Stomach (tissue), 9 donors: ENCODE data around the gene ZNF263. TPM values are rescaled to one million over a fixed set of nuclear protein-coding genes. Genes with fewer than 3 reads are reported as not detected.
A peak's percentile ranks its signal among the peaks of the same experiment; 100 is the strongest.

Source experiments
- DNase-seq, 2 donors: peaks; one replicate each; pipeline versions ENCODE4 v3.0.0 to v3.0.0-alpha.2; 2013 to 2019
- H3K27ac ChIP-seq, 5 donors: fragments of 200-600 bp in 4 of 5; sonication (generic) in 4 of 5; one replicate each; pipeline ENCODE4 v1.5.1; 2013 to 2019; ENCODE audit warnings: mild to moderate bottlenecking in 1 of 5, moderate library complexity in 1 of 5
- H3K27me3 ChIP-seq, 3 donors: fragments of 200-600 bp; sonication (generic); one replicate each; pipeline ENCODE4 v1.5.1; 2017 to 2019; ENCODE audit warnings: mixed run types in 1 of 3
- H3K36me3 ChIP-seq, 4 donors: fragments of 200-600 bp; sonication (generic); 1 replicate in 3 of 4; 2 replicates in 1 of 4; pipeline ENCODE4 v1.5.1; 2016 to 2019
- H3K4me1 ChIP-seq, 4 donors: fragments of 200-600 bp; sonication (generic); one replicate each; pipeline ENCODE4 v1.5.1; 2016 to 2019
- H3K4me3 ChIP-seq, 4 donors: fragments of 200-600 bp; sonication (generic) in 3 of 4; one replicate each; pipeline ENCODE4 v1.5.1; 2016 to 2019; ENCODE audit warnings: mild to moderate bottlenecking in 1 of 4
- H3K9me3 ChIP-seq, 4 donors: fragments of 200-600 bp; sonication (generic); one replicate each; pipeline ENCODE4 v1.5.1; 2016 to 2019
- EP300 ChIP-seq: sonication (generic); formaldehyde crosslinking; IDR thresholded peaks from one replicate; pipeline ENCODE4 v1.6.1; 2017; ENCODE audit warnings: antibody characterized with exemption
- POLR2A ChIP-seq, 4 donors: fragments of 450-650 bp; IDR thresholded peaks; one replicate each; pipeline ENCODE4 v1.6.1; 2016; ENCODE audit warnings: antibody characterized with exemption in 4 of 4, control low read depth in 2 of 4, mild to moderate bottlenecking in 1 of 4, moderate library complexity in 1 of 4
- POLR2AphosphoS5 ChIP-seq, 3 donors: sonication (generic); formaldehyde crosslinking; IDR thresholded peaks; one replicate each; pipeline ENCODE4 v1.6.1; 2016; ENCODE audit warnings: antibody characterized with exemption in 3 of 3
- WGBS, 5 donors: extraction: QIAGEN DNeasy Blood & Tissue Kit in 3 of 5; methylation state at CpG; one replicate each; pipeline versions ENCODE4 v1.1.5 to v1.1.7; 2013 to 2018; 5-methylcytosine and 5-hydroxymethylcytosine counted together
- intact Hi-C: fragments of 100-400 bp; cut with DNase I; formaldehyde crosslinking; loops from one replicate; pipeline ENCODE4 v1.15.1; 2023; ENCODE audit warnings: low total_unique reads
- polyA plus RNA-seq, 3 donors: library from polyadenylated mRNA; stranded (reverse); fragments of 200-250 nt; gene quantifications; one replicate each; pipeline ENCODE4 v1.2.3, GENCODE V29; 2013
- total RNA-seq, 5 donors: library from RNA; depleted of rRNA; stranded (reverse); fragments of >200 nt; gene quantifications; one replicate each; pipeline versions ENCODE4 v1.1.0 to v1.2.3, GENCODE V29; 2014 to 2016
- TF ChIP-seq, protein P1 (sequence below), 7 experiments: fragments of 450-650 bp in 4 of 7; fragments of 200-600 bp in 3 of 7; sonication (generic) in 3 of 7; IDR thresholded peaks; one replicate each; pipeline ENCODE4 v1.5.1; 2016 to 2019; ENCODE audit warnings: antibody characterized with exemption in 7 of 7, control low read depth in 2 of 7, mild to moderate bottlenecking in 1 of 7
- donor health status: healthy with polysubstance abuse.
- donor health status: Bipolar disorder and iron deficiency.
- donor health status: healthy.

ZNF263 gene
- total and polyA plus RNA-seq, 8 donors, result 10.8 to 67.0 (median 30.8) TPM

DNA sequence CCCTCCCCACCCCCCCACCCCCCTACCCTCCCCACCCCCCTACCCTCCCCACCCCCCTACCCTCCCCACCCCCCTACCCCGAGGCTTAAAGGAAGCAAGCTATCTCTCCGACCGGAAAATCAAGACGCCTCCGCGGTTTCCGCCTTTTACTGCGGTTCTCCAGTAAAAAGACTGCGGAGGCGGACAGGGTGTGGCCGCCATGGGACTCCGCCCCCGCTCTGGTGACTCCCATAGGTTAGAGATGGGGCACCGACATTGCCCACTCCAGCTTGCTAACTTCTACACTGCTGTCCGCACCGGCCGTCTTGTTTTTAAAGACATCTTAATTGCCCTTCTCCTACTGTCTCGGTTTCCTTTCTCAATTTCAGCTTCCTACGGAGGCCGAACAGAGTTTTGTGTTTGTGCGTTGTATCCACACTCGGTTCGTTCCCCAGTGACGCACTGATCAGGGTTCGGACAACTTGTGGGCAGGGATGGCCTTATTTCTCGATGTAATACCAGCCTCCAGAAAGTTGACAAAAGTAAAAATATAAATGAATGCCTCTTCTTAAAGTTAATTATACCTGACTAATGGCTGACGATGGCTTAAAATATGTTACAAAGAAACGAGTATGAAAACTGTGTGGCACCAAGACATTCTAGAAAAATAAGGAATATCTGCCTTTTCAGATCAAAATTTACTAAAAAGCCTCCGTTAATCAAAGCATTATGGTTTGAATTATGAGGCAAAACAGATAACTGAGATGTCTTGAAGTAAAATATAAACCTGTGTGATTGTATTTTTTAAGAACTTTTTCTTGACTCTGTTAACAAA is 47.2 kb upstream of the ZNF263 start:
- H3K4me1 ChIP-seq, result peaks cover 9 to 20% (median 13%) of the 10 kb centered on the region in 4 donors
- peaks cover 17 to 24% (median 21%) of the 10 kb centered on the region in 4 donors for H3K36me3 ChIP-seq
- no peak overlapping the region for H3K27ac ChIP-seq
- peak; percentile 27 to 40 for DNase-seq
- peaks cover 0 to 3% (median 1%) of the 10 kb centered on the region in 4 donors for H3K9me3 ChIP-seq
- WGBS, 5 donors, result 81 to 87% (median 85%) methylated on average over 26 to 29 of the region's 29 CpGs
- TF ChIP-seq EP300 (no peak), POLR2A (IDR thresholded peaks at IDR 0.05) (no peak), POLR2AphosphoS5 (IDR thresholded peaks at IDR 0.05) (no peak)
- TF ChIP-seq, protein P1, sequence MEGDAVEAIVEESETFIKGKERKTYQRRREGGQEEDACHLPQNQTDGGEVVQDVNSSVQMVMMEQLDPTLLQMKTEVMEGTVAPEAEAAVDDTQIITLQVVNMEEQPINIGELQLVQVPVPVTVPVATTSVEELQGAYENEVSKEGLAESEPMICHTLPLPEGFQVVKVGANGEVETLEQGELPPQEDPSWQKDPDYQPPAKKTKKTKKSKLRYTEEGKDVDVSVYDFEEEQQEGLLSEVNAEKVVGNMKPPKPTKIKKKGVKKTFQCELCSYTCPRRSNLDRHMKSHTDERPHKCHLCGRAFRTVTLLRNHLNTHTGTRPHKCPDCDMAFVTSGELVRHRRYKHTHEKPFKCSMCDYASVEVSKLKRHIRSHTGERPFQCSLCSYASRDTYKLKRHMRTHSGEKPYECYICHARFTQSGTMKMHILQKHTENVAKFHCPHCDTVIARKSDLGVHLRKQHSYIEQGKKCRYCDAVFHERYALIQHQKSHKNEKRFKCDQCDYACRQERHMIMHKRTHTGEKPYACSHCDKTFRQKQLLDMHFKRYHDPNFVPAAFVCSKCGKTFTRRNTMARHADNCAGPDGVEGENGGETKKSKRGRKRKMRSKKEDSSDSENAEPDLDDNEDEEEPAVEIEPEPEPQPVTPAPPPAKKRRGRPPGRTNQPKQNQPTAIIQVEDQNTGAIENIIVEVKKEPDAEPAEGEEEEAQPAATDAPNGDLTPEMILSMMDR (IDR thresholded peaks at IDR 0.05), result no peak
- H3K4me3 ChIP-seq, result no peak overlapping the region
- H3K27me3 ChIP-seq, result peaks cover 0 to 3% (median 0%) of the 10 kb centered on the region in 3 donors
- intact Hi-C loops, result no loop called here

DNA sequence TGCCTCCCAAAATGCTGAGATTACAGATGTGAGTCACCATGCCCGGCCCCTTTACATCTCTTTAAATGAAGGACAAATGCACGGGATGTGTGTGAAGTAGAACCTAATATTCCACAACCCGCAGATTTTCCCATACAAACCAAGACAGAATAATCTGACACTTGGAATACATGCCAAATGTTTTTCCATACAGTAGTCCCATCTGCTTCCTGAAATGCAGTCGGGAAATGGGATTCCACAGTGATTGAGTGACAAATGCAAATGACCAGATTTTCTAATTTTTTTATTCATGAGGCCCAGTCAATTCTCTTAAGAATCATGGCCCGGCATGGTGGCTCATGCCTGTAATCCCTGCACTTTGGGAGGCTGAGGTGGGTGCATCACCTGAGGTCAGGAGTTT is 41.5 kb upstream of the ZNF263 start:
- Histone ChIP-seq H3K4me1 (no peaks in the 10 kb centered on the region), H3K27me3 (peaks cover 0 to 16% (median 0%) of the 10 kb centered on the region in 3 donors), H3K27ac (no peak overlapping the region), H3K36me3 (no peaks in the 10 kb centered on the region), H3K4me3 (no peak overlapping the region), H3K9me3 (no peaks in the 10 kb centered on the region)
- TF ChIP-seq EP300, result no peak
- TF ChIP-seq, protein P1 (IDR thresholded peaks at IDR 0.05), result no peak
- TF ChIP-seq POLR2AphosphoS5 (IDR thresholded peaks at IDR 0.05), result no peak
- no peak for TF ChIP-seq POLR2A (IDR thresholded peaks at IDR 0.05)
- intact Hi-C loops, result loop anchor here (10.0 kb wide), 1 partner anchor 53 kb away; no protein-coding TSS in a partner anchor
- 66 to 85% (median 79%) methylated on average over 5 of the region's 5 CpGs for WGBS, 5 donors
- no peak for DNase-seq

DNA sequence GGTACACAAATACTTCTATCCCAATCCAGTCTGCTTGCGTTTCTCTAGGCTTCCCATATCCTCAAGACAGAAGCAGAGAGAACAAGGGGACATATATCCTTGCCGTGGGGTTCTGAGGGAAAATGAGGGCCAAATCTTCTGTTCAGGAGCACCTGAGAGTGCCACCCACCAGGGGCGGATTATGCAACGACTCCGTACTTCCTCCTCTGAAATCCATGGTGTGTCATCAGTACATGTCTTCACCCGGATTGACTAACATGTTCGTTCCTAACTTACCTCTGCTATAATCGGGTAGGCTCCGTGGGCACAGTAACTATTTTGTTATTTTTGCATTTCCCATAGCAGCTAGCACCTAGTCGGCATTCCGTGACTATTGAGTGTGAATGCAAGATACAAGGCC is 40.6 kb upstream of the ZNF263 start:
- TF ChIP-seq POLR2AphosphoS5 (IDR thresholded peaks at IDR 0.05), result no peak
- TF ChIP-seq POLR2A (IDR thresholded peaks at IDR 0.05), result no peak
- TF ChIP-seq, protein P1 (IDR thresholded peaks at IDR 0.05), result no peak
- TF ChIP-seq EP300, result no peak
- Histone ChIP-seq H3K9me3 (no peaks in the 10 kb centered on the region), H3K27me3 (peaks cover 0 to 16% (median 0%) of the 10 kb centered on the region in 3 donors), H3K4me1 (no peaks in the 10 kb centered on the region), H3K36me3 (no peaks in the 10 kb centered on the region), H3K27ac (no peak overlapping the region), H3K4me3 (no peak overlapping the region)
- WGBS, 5 donors, result 78 to 88% (median 86%) methylated on average over 11 of the region's 11 CpGs
- intact Hi-C loops, result loop anchor here (10.0 kb wide), 1 partner anchor 52 kb away; no protein-coding TSS in a partner anchor
- DNase-seq, result no peak

DNA sequence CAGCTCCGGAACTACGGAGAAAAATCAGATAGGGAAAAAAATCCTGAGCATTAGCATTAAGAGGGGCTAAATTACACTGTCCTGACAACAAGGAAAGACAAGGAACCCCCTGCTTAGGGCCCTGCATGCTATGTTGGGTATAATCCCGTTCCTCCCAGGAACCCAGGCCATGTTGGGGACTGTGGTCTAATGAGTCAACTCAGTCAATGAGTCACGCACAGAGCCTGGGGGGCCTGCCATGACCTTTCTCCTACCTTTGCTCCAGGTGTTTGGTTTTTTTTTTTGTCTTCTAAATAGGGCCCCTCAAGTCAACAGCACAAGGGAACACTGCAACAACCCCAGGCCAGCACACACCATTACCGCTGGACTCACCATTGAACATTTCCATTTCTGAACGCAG is 39.4 kb upstream of the ZNF263 start:
- Histone ChIP-seq H3K9me3 (no peaks in the 10 kb centered on the region), H3K4me1 (no peaks in the 10 kb centered on the region), H3K27me3 (peaks cover 0 to 19% (median 0%) of the 10 kb centered on the region in 3 donors), H3K27ac (no peak overlapping the region), H3K4me3 (no peak overlapping the region), H3K36me3 (no peaks in the 10 kb centered on the region)
- no peak for DNase-seq
- intact Hi-C loops, result loop anchor here (10.0 kb wide), 1 partner anchor 51 kb away; no protein-coding TSS in a partner anchor
- 64 to 81% (median 74%) methylated on average over 6 of the region's 6 CpGs for WGBS, 5 donors
- no peak for TF ChIP-seq POLR2A (IDR thresholded peaks at IDR 0.05)
- no peak for TF ChIP-seq POLR2AphosphoS5 (IDR thresholded peaks at IDR 0.05)
- TF ChIP-seq EP300, result no peak
- TF ChIP-seq, protein P1 (IDR thresholded peaks at IDR 0.05), result no peak
